DND-41 (cell line): ENCODE data around the gene SEMA4C.

Experiments
- ATAC-seq: fragments of 200-7000 bp; cut with Tn5 transposase; 3 replicates; pipeline ENCODE4 v1.9.1; 2021; ENCODE audit warnings: low read depth; ENCODE audit not compliant: insufficient read depth
- DNase-seq: peaks from one replicate; pipeline ENCODE4 v3.0.0-alpha.2; 2020
- H2AFZ ChIP-seq: 2 replicates; pipeline ENCODE4 v1.6.0; 2012; ENCODE audit warnings: low read depth, low read length
- H3K27ac ChIP-seq: 2 replicates; pipeline ENCODE4 v1.5.1; 2012; ENCODE audit warnings: low read length, inconsistent platforms
- H3K27me3 ChIP-seq: fragments of 200-600 bp; sonication (generic); 2 replicates; pipeline ENCODE4 v1.6.0; 2012; ENCODE audit warnings: low read length, mild to moderate bottlenecking, inconsistent platforms; ENCODE audit not compliant: insufficient read depth, poor library complexity
- H3K36me3 ChIP-seq: 2 replicates; pipeline ENCODE4 v1.5.1; 2012; ENCODE audit warnings: low read length, inconsistent platforms; ENCODE audit not compliant: insufficient read depth
- H3K4me1 ChIP-seq: 2 replicates; pipeline ENCODE4 v1.5.1; 2012; ENCODE audit warnings: mild to moderate bottlenecking, low read length; ENCODE audit not compliant: insufficient read depth
- H3K4me2 ChIP-seq: 2 replicates; pipeline ENCODE4 v1.6.0; 2012; ENCODE audit warnings: mild to moderate bottlenecking, moderate library complexity, low read length, inconsistent platforms; ENCODE audit not compliant: insufficient read depth
- H3K4me3 ChIP-seq, 2 experiments: fragments of 200-600 bp in 1 of 2; shearing (Covaris generic) in 1 of 2; 2 replicates each; pipeline ENCODE4 v1.5.1; 2012 to 2016; ENCODE audit warnings: inconsistent platforms in 2 of 2, low read length in 2 of 2, mild to moderate bottlenecking in 2 of 2, low read depth in 1 of 2, moderate library complexity in 1 of 2
- H3K79me2 ChIP-seq: 2 replicates; pipeline ENCODE4 v1.6.0; 2012; ENCODE audit warnings: low read length, inconsistent platforms; ENCODE audit not compliant: insufficient read depth
- H3K9ac ChIP-seq: 2 replicates; pipeline ENCODE4 v1.6.0; 2012; ENCODE audit warnings: low read depth, mild to moderate bottlenecking, inconsistent platforms, low read length, moderate library complexity
- H3K9me3 ChIP-seq: 2 replicates; pipeline ENCODE4 v1.5.1; 2012; ENCODE audit warnings: low read length, moderate library complexity, mild to moderate bottlenecking, inconsistent platforms; ENCODE audit not compliant: insufficient read depth, severe bottlenecking
- H4K20me1 ChIP-seq: 2 replicates; pipeline ENCODE4 v1.6.0; 2012; ENCODE audit warnings: low read length; ENCODE audit not compliant: insufficient read depth
- CTCF ChIP-seq: IDR thresholded peaks from 2 replicates; pipeline ENCODE4 v1.5.1; 2012; ENCODE audit warnings: borderline replicate concordance, low read length, moderate library complexity, mild to moderate bottlenecking; ENCODE audit not compliant: poor library complexity, severe bottlenecking; ENCODE audit errors: extremely low read depth
- EZH2 ChIP-seq: IDR thresholded peaks from 3 replicates; pipeline ENCODE4 v1.6.1; 2012; ENCODE audit warnings: borderline replicate concordance, low read depth, mild to moderate bottlenecking, moderate library complexity, low read length, inconsistent platforms; ENCODE audit not compliant: severe bottlenecking

SEMA4C gene

GRCh38 chr2:96843538-96844268, 26.2 kb downstream of the SEMA4C start, which contains the start of gene ANKRD23:
Gene ANKRD23, minus strand, starts transcription at chr2:96844021. Its CDS starts 29 bp downstream, at chr2:96843992.
- H3K79me2 ChIP-seq: no peaks in the 10 kb centered on the region
- no peak for TF ChIP-seq CTCF
- no peak for TF ChIP-seq EZH2
- no peaks in the 10 kb centered on the region for H3K27me3 ChIP-seq
- H3K27ac ChIP-seq: peak within 1 kb of the TSS; percentile 47; the same call in 1 of the 2 replicates
- H3K9ac ChIP-seq: no peak within 1 kb of the TSS
- H3K9me3 ChIP-seq: no peaks in the 10 kb centered on the region
- peaks cover 46% of the 10 kb centered on the region for H3K36me3 ChIP-seq
- H4K20me1 ChIP-seq: no peaks in the 10 kb centered on the region; the same call in none of the 2 replicates
- no peak for ATAC-seq
- no peak within 1 kb of the TSS for H3K4me2 ChIP-seq
- no peaks in the 10 kb centered on the region for H3K4me1 ChIP-seq
- no peak within 1 kb of the TSS for H3K4me3 ChIP-seq
- DNase-seq: no peak
- H2AFZ ChIP-seq: no peak within 1 kb of the TSS

DNA sequence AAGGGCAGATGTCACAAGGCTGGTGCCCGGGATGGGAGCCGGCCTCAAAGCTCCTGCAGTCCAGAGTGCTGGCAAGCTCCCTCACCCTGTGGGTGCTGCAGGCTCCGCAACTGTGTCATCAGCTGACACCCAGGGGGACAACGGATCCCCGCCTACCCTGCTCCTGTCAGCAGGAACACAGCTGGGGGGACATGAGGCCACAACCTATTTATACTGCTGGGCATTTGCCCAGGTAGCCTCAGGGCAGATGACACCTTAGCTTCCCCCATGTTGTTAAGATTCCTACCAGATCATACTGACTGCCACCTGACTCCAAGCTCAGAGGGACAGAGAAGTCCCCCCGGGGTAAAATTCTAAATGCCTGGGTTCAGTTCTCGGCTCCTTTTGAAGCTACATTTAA, 27.3 kb downstream of the SEMA4C start:
- H2AFZ ChIP-seq: no peak overlapping the region
- H3K79me2 ChIP-seq: no peaks in the 10 kb centered on the region
- H3K9ac ChIP-seq: no peak overlapping the region
- no peak for TF ChIP-seq CTCF
- TF ChIP-seq EZH2: no peak
- H3K4me1 ChIP-seq: no peaks in the 10 kb centered on the region
- peaks cover 46% of the 10 kb centered on the region for H3K36me3 ChIP-seq
- no peak overlapping the region for H3K4me3 ChIP-seq
- no peak overlapping the region for H3K4me2 ChIP-seq
- no peaks in the 10 kb centered on the region for H3K27me3 ChIP-seq
- H4K20me1 ChIP-seq: peaks cover 8% of the 10 kb centered on the region
- no peaks in the 10 kb centered on the region for H3K9me3 ChIP-seq
- no peak for DNase-seq
- H3K27ac ChIP-seq: no peak overlapping the region; the same call in 1 of the 2 replicates
- no peak for ATAC-seq

DNA sequence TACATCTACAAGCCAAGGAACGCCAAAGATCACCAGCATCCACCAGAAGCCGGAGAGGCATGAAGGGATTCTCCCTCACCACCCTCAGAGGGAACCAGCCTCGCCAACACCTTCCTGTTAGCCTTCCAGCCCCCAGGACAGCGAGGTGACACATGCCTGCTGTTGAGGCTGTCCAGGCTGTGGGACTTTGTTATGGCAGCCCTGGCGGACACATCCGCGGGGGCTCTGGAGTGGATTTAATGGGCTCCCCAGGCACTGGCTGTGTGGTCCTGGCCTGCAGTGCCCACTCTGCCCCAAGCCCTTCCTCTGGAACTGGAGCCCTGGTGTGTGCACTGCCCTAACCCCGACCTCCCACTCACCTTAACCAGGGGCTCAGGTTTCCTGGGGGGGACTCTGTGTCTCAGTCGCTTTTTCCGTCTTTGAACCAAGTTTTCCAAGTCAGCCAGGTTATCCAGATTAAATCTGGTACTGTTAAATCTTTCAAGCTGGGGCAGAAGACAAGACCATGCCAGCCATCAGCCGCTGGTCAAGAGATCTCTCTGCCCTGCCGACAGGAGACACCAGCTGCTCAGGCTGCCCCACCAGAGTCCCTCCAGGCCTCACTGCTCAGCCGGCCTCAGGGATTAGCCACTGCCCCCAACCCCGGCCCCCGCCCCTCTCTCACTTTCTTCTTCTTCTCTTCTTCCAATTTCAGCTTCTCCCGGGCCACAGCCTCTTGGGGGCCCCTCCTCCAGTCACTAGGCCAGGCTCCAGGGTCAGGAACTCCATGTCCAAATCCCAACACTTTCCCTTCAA, 28.0 kb downstream of the SEMA4C start:
- Histone ChIP-seq H3K27me3 (no peaks in the 10 kb centered on the region), H3K4me3 (no peak overlapping the region), H4K20me1 (peaks cover 8% of the 10 kb centered on the region), H3K4me2 (no peak overlapping the region), H3K9me3 (no peaks in the 10 kb centered on the region), H3K27ac (no peak overlapping the region), H3K4me1 (no peaks in the 10 kb centered on the region), H2AFZ (no peak overlapping the region), H3K9ac (no peak overlapping the region), H3K36me3 (peaks cover 46% of the 10 kb centered on the region), H3K79me2 (no peaks in the 10 kb centered on the region)
- no peak for DNase-seq
- no peak for ATAC-seq
- no peak for TF ChIP-seq CTCF
